DOHH2 (cell line): ENCODE results near the gene HAUS3.
A peak's percentile ranks its signal among the peaks of the same experiment; 100 is the strongest.

Experiments used
- H3F3A ChIP-seq: fragments of 200-600 bp; sonication (generic), shearing (Covaris generic); 2 replicates; pipeline ENCODE4 v1.6.0; 2016; ENCODE audit warnings: antibody characterized with exemption, mild to moderate bottlenecking; ENCODE audit not compliant: control insufficient read depth, insufficient read depth
- H3K27ac ChIP-seq: fragments of 200-600 bp; sonication (generic); 2 replicates; pipeline ENCODE4 v1.5.1; 2014; ENCODE audit warnings: low read depth, mild to moderate bottlenecking, low read length, moderate library complexity
- H3K27me3 ChIP-seq: fragments of 200-600 bp; sonication (generic); 2 replicates; pipeline ENCODE4 v1.6.1; 2014; ENCODE audit warnings: mild to moderate bottlenecking, low read length, mixed read lengths; ENCODE audit not compliant: control insufficient read depth
- H3K36me3 ChIP-seq: fragments of 200-600 bp; sonication (generic); 2 replicates; pipeline ENCODE4 v1.6.1; 2014; ENCODE audit warnings: mild to moderate bottlenecking, low read length, moderate library complexity, mixed read lengths; ENCODE audit not compliant: control insufficient read depth
- H3K4me1 ChIP-seq: fragments of 200-600 bp; sonication (generic); 2 replicates; pipeline ENCODE4 v1.6.1; 2014; ENCODE audit warnings: mild to moderate bottlenecking, low read length, mixed read lengths; ENCODE audit not compliant: control insufficient read depth
- H3K4me2 ChIP-seq: fragments of 200-600 bp; sonication (generic); 2 replicates; pipeline ENCODE4 v1.6.0; 2014; ENCODE audit warnings: mild to moderate bottlenecking, low read length, moderate library complexity
- H3K4me3 ChIP-seq: fragments of 200-600 bp; sonication (generic); 2 replicates; pipeline ENCODE4 v1.5.1; 2014; ENCODE audit warnings: mild to moderate bottlenecking, low read length, mixed read lengths
- H3K79me2 ChIP-seq: fragments of 200-600 bp; sonication (generic); 2 replicates; pipeline ENCODE4 v1.6.1; 2014; ENCODE audit warnings: mild to moderate bottlenecking, low read length, mixed read lengths; ENCODE audit not compliant: control insufficient read depth
- H3K9me2 ChIP-seq: fragments of 200-600 bp; sonication (generic); replicated peaks from 2 replicates; pipeline ENCODE4 v1.6.1; 2014; ENCODE audit warnings: mild to moderate bottlenecking, low read length, mixed read lengths; ENCODE audit not compliant: control insufficient read depth
- H3K9me3 ChIP-seq: fragments of 200-600 bp; sonication (generic); 2 replicates; pipeline ENCODE4 v1.6.1; 2014; ENCODE audit warnings: antibody characterized with exemption, low read length, mixed read lengths; ENCODE audit not compliant: control insufficient read depth, insufficient read depth
- H4K20me1 ChIP-seq: fragments of 200-600 bp; sonication (generic); 2 replicates; pipeline ENCODE4 v1.6.0; 2014; ENCODE audit warnings: low read depth, mild to moderate bottlenecking, antibody characterized with exemption, low read length, moderate library complexity; ENCODE audit not compliant: control insufficient read depth, insufficient read depth
- EZH2phosphoT487 ChIP-seq: fragments of 200-600 bp; sonication (generic); IDR thresholded peaks from 2 replicates; pipeline ENCODE4 v1.6.1; 2017; ENCODE audit warnings: borderline replicate concordance, mild to moderate bottlenecking, antibody characterized with exemption, low read length, moderate library complexity, mixed read lengths
- TF ChIP-seq, protein P1 (sequence below): fragments of 200-600 bp; sonication (generic); IDR thresholded peaks from one replicate; pipeline ENCODE4 v1.5.1; 2014; ENCODE audit warnings: antibody characterized with exemption, mild to moderate bottlenecking, low read depth, low read length; ENCODE audit not compliant: poor library complexity, severe bottlenecking

HAUS3 gene

DNA sequence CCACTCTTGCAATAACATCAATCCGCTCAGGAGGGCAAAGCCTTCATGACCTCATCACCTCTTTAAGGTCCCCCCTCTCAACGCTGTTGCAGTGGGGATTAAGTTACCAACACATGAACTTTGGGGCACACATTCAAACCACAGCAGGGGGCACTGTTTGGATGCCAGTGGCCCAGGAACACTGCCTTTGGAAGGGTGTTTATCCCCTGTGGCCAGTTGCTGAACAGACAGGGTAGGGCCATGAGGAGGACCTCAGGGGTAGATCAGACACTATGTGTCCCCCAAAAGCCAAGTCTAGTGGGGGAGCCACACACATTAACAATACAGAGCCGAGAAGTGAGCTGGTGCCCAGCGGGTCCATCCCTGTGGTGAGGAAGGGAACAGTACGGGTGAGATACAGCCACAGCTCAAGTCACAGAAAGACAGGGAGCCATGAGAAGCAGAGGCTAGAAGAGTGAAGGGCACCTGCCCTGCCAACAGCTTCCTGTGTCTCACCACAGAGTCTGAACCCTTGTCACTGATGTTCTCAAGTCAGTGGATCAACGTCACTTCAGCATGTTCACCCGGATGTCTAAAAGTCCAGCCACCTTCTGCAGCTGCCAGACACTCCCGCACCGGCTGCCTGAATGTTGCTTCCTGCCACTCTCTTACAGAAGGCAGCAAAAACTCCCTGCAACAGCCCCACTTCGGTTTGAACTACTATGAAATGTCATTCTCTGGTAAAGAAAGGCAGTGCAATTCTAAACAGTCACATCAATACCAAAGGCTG is 39.8 kb upstream of the HAUS3 start:
- Histone ChIP-seq H3K4me1 (peaks cover 14% of the 10 kb centered on the region), H3K36me3 (no peaks in the 10 kb centered on the region), H3K9me3 (no peaks in the 10 kb centered on the region), H3K4me2 (peak overlapping the region; percentile 49), H3K9me2 (no peaks in the 10 kb centered on the region), H3K27ac (peak overlapping the region; percentile 22), H3F3A (no peaks in the 10 kb centered on the region), H4K20me1 (no peaks in the 10 kb centered on the region), H3K27me3 (no peaks in the 10 kb centered on the region; the same call in 1 of the 2 replicates), H3K4me3 (peak overlapping the region; percentile 24; the same call in 1 of the 2 replicates), H3K79me2 (no peaks in the 10 kb centered on the region)
- TF ChIP-seq EZH2phosphoT487: no peak
- TF ChIP-seq, protein P1, sequence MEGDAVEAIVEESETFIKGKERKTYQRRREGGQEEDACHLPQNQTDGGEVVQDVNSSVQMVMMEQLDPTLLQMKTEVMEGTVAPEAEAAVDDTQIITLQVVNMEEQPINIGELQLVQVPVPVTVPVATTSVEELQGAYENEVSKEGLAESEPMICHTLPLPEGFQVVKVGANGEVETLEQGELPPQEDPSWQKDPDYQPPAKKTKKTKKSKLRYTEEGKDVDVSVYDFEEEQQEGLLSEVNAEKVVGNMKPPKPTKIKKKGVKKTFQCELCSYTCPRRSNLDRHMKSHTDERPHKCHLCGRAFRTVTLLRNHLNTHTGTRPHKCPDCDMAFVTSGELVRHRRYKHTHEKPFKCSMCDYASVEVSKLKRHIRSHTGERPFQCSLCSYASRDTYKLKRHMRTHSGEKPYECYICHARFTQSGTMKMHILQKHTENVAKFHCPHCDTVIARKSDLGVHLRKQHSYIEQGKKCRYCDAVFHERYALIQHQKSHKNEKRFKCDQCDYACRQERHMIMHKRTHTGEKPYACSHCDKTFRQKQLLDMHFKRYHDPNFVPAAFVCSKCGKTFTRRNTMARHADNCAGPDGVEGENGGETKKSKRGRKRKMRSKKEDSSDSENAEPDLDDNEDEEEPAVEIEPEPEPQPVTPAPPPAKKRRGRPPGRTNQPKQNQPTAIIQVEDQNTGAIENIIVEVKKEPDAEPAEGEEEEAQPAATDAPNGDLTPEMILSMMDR: peak; percentile 36

DNA sequence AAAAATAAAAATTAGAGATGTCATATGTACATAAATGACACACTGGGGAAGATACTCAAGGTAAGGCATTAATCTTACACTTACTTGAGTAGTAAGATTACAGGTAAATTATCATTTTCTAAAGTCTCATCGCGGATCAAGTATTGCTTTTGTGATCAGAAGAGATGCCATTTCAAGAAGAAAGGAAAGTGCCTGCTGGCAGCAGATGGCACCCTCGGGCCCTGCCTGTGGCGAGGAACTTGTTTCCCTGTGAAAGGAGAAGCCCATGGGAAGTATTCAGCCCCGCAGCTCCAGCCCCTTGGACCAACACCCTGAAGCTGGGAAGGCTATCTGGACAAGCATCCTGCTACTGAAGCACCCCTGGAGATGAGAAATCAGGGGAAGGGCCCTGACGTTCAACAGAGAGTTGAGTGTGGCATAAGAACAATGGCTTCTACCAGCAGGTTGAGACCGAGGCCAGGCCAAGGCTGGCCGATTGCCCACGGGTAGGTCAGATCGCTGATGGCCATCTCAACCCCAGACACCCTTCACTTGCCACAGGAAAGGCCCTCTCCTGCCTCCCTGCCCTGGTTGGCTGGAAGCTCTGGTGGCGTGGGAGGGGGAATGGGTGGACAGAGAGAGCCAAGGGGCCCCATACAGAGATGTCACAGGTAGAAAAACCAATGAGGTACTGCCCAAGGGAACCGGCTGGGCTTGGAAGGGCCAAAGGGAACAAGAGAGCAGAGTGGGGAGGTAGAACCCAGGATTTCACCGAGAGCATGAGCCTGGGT is 38.8 kb upstream of the HAUS3 start:
- TF ChIP-seq, protein P1: no peak
- TF ChIP-seq EZH2phosphoT487: no peak
- no peaks in the 10 kb centered on the region for H3K9me2 ChIP-seq
- no peak overlapping the region for H3K4me2 ChIP-seq
- H3K4me3 ChIP-seq: no peak overlapping the region
- H3K27me3 ChIP-seq: no peaks in the 10 kb centered on the region; the same call in 1 of the 2 replicates
- H3K4me1 ChIP-seq: peaks cover 14% of the 10 kb centered on the region
- no peak overlapping the region for H3K27ac ChIP-seq
- H3K36me3 ChIP-seq: no peaks in the 10 kb centered on the region
- no peaks in the 10 kb centered on the region for H4K20me1 ChIP-seq
- no peaks in the 10 kb centered on the region for H3K79me2 ChIP-seq
- no peaks in the 10 kb centered on the region for H3K9me3 ChIP-seq
- no peaks in the 10 kb centered on the region for H3F3A ChIP-seq

DNA sequence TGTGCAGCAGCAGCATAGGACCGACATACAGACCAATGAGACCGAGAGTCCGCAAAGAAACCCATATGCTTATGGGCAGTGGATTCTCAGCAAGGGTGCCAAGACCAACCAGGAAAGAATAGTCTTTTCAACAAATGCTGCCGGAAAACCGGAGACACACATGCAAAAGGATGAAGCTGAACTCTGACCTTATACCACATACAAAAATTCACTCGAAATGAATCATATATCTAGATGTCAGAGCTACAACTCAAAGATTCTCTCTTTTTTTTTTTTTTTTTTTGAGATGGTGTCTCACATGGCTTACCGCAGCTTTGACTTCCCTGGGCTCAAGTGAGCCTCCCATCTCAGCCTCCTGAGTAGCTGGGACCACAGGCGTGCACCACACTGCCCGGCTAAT is 36.0 kb upstream of the HAUS3 start:
- no peak overlapping the region for H3K4me2 ChIP-seq
- H3K79me2 ChIP-seq: no peaks in the 10 kb centered on the region
- no peaks in the 10 kb centered on the region for H3F3A ChIP-seq
- TF ChIP-seq EZH2phosphoT487: no peak
- TF ChIP-seq, protein P1: no peak
- H3K4me1 ChIP-seq: peaks cover 14% of the 10 kb centered on the region
- H3K27ac ChIP-seq: no peak overlapping the region
- H3K36me3 ChIP-seq: no peaks in the 10 kb centered on the region
- no peaks in the 10 kb centered on the region for H3K9me3 ChIP-seq
- no peak overlapping the region for H3K4me3 ChIP-seq
- H4K20me1 ChIP-seq: no peaks in the 10 kb centered on the region
- H3K27me3 ChIP-seq: no peaks in the 10 kb centered on the region; the same call in 1 of the 2 replicates
- H3K9me2 ChIP-seq: no peaks in the 10 kb centered on the region
